ENCODE measurements around the gene MINDY4. TPM values are rescaled to one million over a fixed set of nuclear protein-coding genes. Genes with fewer than 3 reads are reported as not detected.

MINDY4 gene
- total and polyA plus RNA-seq, 2 donors = 1.5 to 1.7 TPM

DNA sequence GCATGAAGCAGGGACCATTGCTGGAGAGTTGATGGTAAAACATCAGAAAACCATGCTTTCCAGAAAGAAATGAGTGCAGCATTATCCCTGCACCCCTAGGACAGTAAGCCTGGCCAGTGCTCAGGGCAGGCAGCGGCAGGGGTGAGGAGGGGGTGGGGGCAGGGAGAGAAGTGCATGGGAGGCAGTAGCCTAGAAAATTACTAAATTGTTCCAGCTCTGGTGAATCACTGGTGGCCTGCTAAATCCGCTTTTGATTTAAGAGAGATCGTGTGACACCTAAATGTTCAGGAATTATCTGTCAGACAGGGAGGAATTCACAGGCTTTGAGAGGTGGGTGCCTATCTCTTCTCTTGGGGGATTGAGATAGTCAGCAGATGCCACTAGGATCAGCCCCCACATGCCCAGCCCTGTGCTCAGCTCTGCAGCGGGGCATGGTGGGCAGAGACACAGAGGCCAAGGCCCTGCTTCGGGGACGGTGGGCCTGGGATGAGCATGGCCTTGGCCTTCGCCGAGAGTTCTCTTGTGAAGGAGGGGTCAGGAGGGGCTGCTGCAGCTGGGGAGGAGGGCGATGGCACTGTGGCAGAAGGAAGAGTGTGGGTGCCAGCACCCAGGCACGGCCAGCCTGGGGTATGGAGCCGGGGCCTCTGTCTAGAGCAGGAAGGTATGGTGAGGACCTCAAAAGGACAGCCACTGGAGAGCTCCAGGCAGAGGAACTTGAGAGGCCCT, 135.5 kb downstream of the MINDY4 start:
- Histone ChIP-seq H3K27ac (ENCODE audit: low read depth in 1 of 2, low read length in 1 of 2) (no peak overlapping the region), H3K9me3 (ENCODE audit: control insufficient read depth in 2 of 2, insufficient read depth in 1 of 2, low read length in 1 of 2) (no peaks in the 10 kb centered on the region), H3K27me3 (ENCODE audit: control insufficient read depth in 2 of 2, insufficient read depth in 1 of 2, low read length in 1 of 2) (no peaks in the 10 kb centered on the region), H3K36me3 (ENCODE audit: control insufficient read depth in 2 of 2, insufficient read depth in 2 of 2, low read length in 1 of 2) (no peaks in the 10 kb centered on the region), H3K4me1 (ENCODE audit: control insufficient read depth in 2 of 2, insufficient read depth in 2 of 2, low read length in 2 of 2) (no peaks in the 10 kb centered on the region), H3K4me3 (ENCODE audit: low read length in 2 of 2) (no peak overlapping the region)
- no peak for DNase-seq (ENCODE audit: low read depth in 6 of 9, low spot score in 9 of 9)
- WGBS = 97% methylated on average over 11 of the region's 11 CpGs

GRCh38 chr7:30907527-30908267, 136.5 kb downstream of the MINDY4 start:
- H3K9me3 ChIP-seq (ENCODE audit: control insufficient read depth in 2 of 2, insufficient read depth in 1 of 2, low read length in 1 of 2) = no peaks in the 10 kb centered on the region
- no peak for DNase-seq (ENCODE audit: low read depth in 6 of 9, low spot score in 9 of 9)
- H3K27me3 ChIP-seq (ENCODE audit: control insufficient read depth in 2 of 2, insufficient read depth in 1 of 2, low read length in 1 of 2) = no peaks in the 10 kb centered on the region
- H3K27ac ChIP-seq (ENCODE audit: low read depth in 1 of 2, low read length in 1 of 2) = no peak overlapping the region
- no peaks in the 10 kb centered on the region for H3K4me1 ChIP-seq (ENCODE audit: control insufficient read depth in 2 of 2, insufficient read depth in 2 of 2, low read length in 2 of 2)
- H3K4me3 ChIP-seq (ENCODE audit: low read length in 2 of 2) = no peak overlapping the region
- no peaks in the 10 kb centered on the region for H3K36me3 ChIP-seq (ENCODE audit: control insufficient read depth in 2 of 2, insufficient read depth in 2 of 2, low read length in 1 of 2)
- WGBS = 92% methylated on average over 14 of the region's 14 CpGs

DNA sequence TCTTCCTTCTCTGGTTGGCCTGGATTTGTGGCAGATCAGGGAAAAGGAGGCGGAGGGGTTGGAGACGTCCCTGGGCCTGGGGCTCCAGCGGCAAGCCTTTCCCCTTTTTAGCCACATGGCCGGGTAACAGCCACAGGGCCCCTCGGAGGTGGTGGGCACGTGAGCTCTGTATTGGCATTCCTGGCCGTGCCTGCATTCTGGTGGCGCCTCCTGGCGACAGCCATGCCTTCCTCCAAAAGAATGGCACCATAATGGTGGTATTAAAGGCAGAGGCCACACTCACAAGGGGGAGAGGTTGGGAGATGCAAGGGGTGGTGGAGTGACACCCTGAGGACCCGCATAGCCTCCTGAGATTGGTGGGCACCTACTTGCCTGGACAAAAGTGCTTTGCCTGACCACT, 137.5 kb downstream of the MINDY4 start:
- H3K4me3 ChIP-seq (ENCODE audit: low read length in 2 of 2) = no peak overlapping the region
- no peaks in the 10 kb centered on the region for H3K27me3 ChIP-seq (ENCODE audit: control insufficient read depth in 2 of 2, insufficient read depth in 1 of 2, low read length in 1 of 2)
- no peaks in the 10 kb centered on the region for H3K36me3 ChIP-seq (ENCODE audit: control insufficient read depth in 2 of 2, insufficient read depth in 2 of 2, low read length in 1 of 2)
- no peak overlapping the region for H3K27ac ChIP-seq (ENCODE audit: low read depth in 1 of 2, low read length in 1 of 2)
- H3K4me1 ChIP-seq (ENCODE audit: control insufficient read depth in 2 of 2, insufficient read depth in 2 of 2, low read length in 2 of 2) = no peaks in the 10 kb centered on the region
- no peak for DNase-seq (ENCODE audit: low read depth in 6 of 9, low spot score in 9 of 9)
- H3K9me3 ChIP-seq (ENCODE audit: control insufficient read depth in 2 of 2, insufficient read depth in 1 of 2, low read length in 1 of 2) = no peaks in the 10 kb centered on the region
- WGBS = 95% methylated on average over 10 of the region's 10 CpGs

- no peak overlapping the region for H3K4me3 ChIP-seq (ENCODE audit: low read length in 2 of 2)
- 93% methylated on average over 6 of the region's 6 CpGs for WGBS
- no peaks in the 10 kb centered on the region for H3K9me3 ChIP-seq (ENCODE audit: control insufficient read depth in 2 of 2, insufficient read depth in 1 of 2, low read length in 1 of 2)
- no peak overlapping the region for H3K27ac ChIP-seq (ENCODE audit: low read depth in 1 of 2, low read length in 1 of 2)
- no peaks in the 10 kb centered on the region for H3K36me3 ChIP-seq (ENCODE audit: control insufficient read depth in 2 of 2, insufficient read depth in 2 of 2, low read length in 1 of 2)
- no peaks in the 10 kb centered on the region for H3K27me3 ChIP-seq (ENCODE audit: control insufficient read depth in 2 of 2, insufficient read depth in 1 of 2, low read length in 1 of 2)
- H3K4me1 ChIP-seq (ENCODE audit: control insufficient read depth in 2 of 2, insufficient read depth in 2 of 2, low read length in 2 of 2) = no peaks in the 10 kb centered on the region
- no peak for DNase-seq (ENCODE audit: low read depth in 6 of 9, low spot score in 9 of 9)
Observed at GRCh38 chr7:30909431-30909830, 138.2 kb downstream of the MINDY4 start.

DNA sequence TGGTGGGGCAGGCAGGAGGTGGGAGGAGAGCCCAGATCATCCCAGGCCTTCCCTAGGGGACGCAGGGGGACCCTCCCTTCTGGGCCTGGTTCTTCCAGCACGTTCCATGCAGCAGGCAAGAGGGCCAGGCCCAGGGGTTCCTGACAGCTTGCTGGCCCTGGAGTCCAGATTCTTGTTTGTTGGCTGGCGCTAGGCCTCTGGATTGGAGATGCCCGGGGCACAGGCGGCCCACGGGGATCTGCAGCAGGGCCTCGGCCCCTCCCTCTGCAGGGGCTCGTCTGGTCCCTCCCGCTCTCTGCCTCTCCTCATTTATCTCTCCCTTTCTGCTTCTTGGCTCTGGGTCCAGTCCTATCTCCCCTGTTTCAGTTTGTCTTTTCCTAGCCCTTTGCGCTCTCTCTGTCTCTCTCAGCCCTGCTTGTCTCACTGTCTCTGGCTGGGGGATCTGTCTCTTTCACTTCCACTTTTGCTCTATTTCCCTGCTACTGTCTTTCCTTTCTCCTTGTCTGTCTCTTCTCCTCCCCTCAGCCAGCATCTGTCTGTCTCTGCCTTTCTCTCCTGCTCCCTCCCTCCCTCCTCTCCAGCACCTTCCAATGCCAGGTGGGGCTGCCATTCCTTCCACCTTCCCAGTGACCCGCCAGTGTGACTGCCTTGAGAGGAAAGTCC, 139.3 kb downstream of the MINDY4 start:
- Histone ChIP-seq H3K27me3 (ENCODE audit: control insufficient read depth in 2 of 2, insufficient read depth in 1 of 2, low read length in 1 of 2) (no peaks in the 10 kb centered on the region), H3K4me1 (ENCODE audit: control insufficient read depth in 2 of 2, insufficient read depth in 2 of 2, low read length in 2 of 2) (no peaks in the 10 kb centered on the region), H3K4me3 (ENCODE audit: low read length in 2 of 2) (no peak overlapping the region), H3K27ac (ENCODE audit: low read depth in 1 of 2, low read length in 1 of 2) (no peak overlapping the region), H3K36me3 (ENCODE audit: control insufficient read depth in 2 of 2, insufficient read depth in 2 of 2, low read length in 1 of 2) (no peaks in the 10 kb centered on the region), H3K9me3 (ENCODE audit: control insufficient read depth in 2 of 2, insufficient read depth in 1 of 2, low read length in 1 of 2) (no peaks in the 10 kb centered on the region)
- WGBS = 95% methylated on average over 11 of the region's 11 CpGs
- no peak for DNase-seq (ENCODE audit: low read depth in 6 of 9, low spot score in 9 of 9)

DNA sequence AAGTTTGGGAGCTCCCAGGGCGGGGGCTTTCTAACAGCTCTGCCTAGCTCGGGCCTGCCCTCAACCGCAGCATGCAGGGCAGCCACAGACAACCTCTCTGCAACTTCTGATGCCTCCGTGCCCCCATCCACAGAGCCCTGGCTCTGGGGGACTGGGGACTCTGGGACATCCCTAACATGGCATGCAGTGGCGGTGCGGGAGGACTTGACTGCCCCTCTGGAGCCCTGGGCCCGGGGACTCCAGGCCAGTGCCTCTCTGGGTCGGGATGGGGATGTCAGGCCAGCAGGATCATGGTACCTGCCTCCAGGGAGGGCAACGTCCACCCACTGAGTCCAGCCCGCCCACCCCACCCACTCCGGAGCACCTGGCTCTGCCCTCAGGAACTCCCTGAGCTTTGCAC, 139.9 kb downstream of the MINDY4 start:
- Histone ChIP-seq H3K4me1 (ENCODE audit: control insufficient read depth in 2 of 2, insufficient read depth in 2 of 2, low read length in 2 of 2) (no peaks in the 10 kb centered on the region), H3K27ac (ENCODE audit: low read depth in 1 of 2, low read length in 1 of 2) (no peak overlapping the region)

DNA sequence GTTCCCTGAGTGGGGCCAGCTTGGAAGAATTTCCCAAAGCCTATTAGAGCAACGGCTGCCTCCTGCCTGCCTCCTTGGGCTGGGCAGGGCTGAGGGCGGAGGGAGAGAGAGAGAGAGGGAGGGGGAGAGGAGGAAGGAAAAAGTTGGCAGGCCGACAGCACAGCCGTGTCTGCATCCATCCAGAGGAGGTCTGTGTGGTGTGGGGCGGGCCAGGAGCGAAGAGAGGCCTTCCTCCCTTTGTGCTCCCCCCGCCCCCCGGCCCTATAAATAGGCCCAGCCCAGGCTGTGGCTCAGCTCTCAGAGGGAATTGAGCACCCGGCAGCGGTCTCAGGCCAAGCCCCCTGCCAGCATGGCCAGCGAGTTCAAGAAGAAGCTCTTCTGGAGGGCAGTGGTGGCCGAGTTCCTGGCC, 140.3 kb downstream of the MINDY4 start, which contains the start of gene AQP1:
TSS of gene AQP1 (plus strand) at position 293 of the 409 bp plus-strand sequence. CDS start at position 350, 57 bp downstream.
- WGBS = 17% methylated on average over 12 of the region's 12 CpGs
- H3K4me3 ChIP-seq (ENCODE audit: low read length in 2 of 2) = no peak within 1 kb of the TSS
- no peak for DNase-seq (ENCODE audit: low read depth in 6 of 9, low spot score in 9 of 9)
- no peaks in the 10 kb centered on the region for H3K4me1 ChIP-seq (ENCODE audit: control insufficient read depth in 2 of 2, insufficient read depth in 2 of 2, low read length in 2 of 2)
- no peaks in the 10 kb centered on the region for H3K36me3 ChIP-seq (ENCODE audit: control insufficient read depth in 2 of 2, insufficient read depth in 2 of 2, low read length in 1 of 2)
- no peaks in the 10 kb centered on the region for H3K9me3 ChIP-seq (ENCODE audit: control insufficient read depth in 2 of 2, insufficient read depth in 1 of 2, low read length in 1 of 2)
- H3K27ac ChIP-seq (ENCODE audit: low read depth in 1 of 2, low read length in 1 of 2) = no peak within 1 kb of the TSS
- no peaks in the 10 kb centered on the region for H3K27me3 ChIP-seq (ENCODE audit: control insufficient read depth in 2 of 2, insufficient read depth in 1 of 2, low read length in 1 of 2)

More for the DNA sequence above, 139.9 kb downstream of the MINDY4 start:
- WGBS = 93% methylated on average over 11 of the region's 11 CpGs
- no peaks in the 10 kb centered on the region for H3K27me3 ChIP-seq (ENCODE audit: control insufficient read depth in 2 of 2, insufficient read depth in 1 of 2, low read length in 1 of 2)
- H3K36me3 ChIP-seq (ENCODE audit: control insufficient read depth in 2 of 2, insufficient read depth in 2 of 2, low read length in 1 of 2) = no peaks in the 10 kb centered on the region
- no peak for DNase-seq (ENCODE audit: low read depth in 6 of 9, low spot score in 9 of 9)
- H3K9me3 ChIP-seq (ENCODE audit: control insufficient read depth in 2 of 2, insufficient read depth in 1 of 2, low read length in 1 of 2) = no peaks in the 10 kb centered on the region
- no peak overlapping the region for H3K4me3 ChIP-seq (ENCODE audit: low read length in 2 of 2)

DNA sequence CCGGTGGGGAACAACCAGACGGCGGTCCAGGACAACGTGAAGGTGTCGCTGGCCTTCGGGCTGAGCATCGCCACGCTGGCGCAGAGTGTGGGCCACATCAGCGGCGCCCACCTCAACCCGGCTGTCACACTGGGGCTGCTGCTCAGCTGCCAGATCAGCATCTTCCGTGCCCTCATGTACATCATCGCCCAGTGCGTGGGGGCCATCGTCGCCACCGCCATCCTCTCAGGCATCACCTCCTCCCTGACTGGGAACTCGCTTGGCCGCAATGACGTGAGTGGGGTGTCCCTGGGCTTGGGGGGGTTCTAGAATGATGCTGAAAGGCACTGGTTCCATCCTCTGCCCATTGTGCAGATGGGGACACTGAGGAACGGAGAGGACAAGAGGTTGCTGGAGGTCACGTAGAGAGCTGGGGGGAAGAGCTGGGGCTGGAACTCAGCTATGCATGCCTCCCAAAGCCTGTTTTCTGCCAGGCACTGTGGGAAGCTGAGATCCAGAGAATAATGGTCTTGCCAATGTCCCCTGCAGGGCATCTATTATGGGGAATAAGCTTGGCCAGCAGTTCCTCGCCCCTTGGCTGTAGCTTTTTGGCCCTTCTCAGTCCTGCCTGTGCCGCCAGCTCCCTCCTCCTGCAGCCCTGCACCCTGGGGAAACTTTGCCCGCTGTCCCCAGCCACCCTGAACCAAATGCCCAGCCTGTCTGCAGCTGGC, 141.0 kb downstream of the MINDY4 start:
- no peaks in the 10 kb centered on the region for H3K9me3 ChIP-seq (ENCODE audit: control insufficient read depth in 2 of 2, insufficient read depth in 1 of 2, low read length in 1 of 2)
- WGBS = 94% methylated on average over 26 of the region's 26 CpGs
- no peak overlapping the region for H3K27ac ChIP-seq (ENCODE audit: low read depth in 1 of 2, low read length in 1 of 2)
- no peak for DNase-seq (ENCODE audit: low read depth in 6 of 9, low spot score in 9 of 9)
- no peaks in the 10 kb centered on the region for H3K27me3 ChIP-seq (ENCODE audit: control insufficient read depth in 2 of 2, insufficient read depth in 1 of 2, low read length in 1 of 2)
- H3K36me3 ChIP-seq (ENCODE audit: control insufficient read depth in 2 of 2, insufficient read depth in 2 of 2, low read length in 1 of 2) = no peaks in the 10 kb centered on the region
- H3K4me1 ChIP-seq (ENCODE audit: control insufficient read depth in 2 of 2, insufficient read depth in 2 of 2, low read length in 2 of 2) = no peaks in the 10 kb centered on the region
- H3K4me3 ChIP-seq (ENCODE audit: low read length in 2 of 2) = no peak overlapping the region

DNA sequence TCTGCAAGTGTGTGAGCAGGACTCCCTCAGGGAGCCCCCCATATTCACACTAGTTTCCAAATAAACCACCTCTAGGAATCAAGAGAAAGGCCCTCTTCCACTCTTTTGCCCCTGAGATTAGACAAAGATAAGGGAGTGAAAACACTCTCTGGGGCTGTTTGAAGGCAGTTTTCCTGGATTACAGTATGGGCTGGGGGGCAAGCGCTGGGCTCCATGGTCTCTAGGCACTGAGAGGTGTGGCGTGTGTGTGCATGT, 141.4 kb downstream of the MINDY4 start:
- no peaks in the 10 kb centered on the region for H3K27me3 ChIP-seq (ENCODE audit: control insufficient read depth in 2 of 2, insufficient read depth in 1 of 2, low read length in 1 of 2)
- no peaks in the 10 kb centered on the region for H3K4me1 ChIP-seq (ENCODE audit: control insufficient read depth in 2 of 2, insufficient read depth in 2 of 2, low read length in 2 of 2)
- H3K4me3 ChIP-seq (ENCODE audit: low read length in 2 of 2) = no peak overlapping the region
- H3K36me3 ChIP-seq (ENCODE audit: control insufficient read depth in 2 of 2, insufficient read depth in 2 of 2, low read length in 1 of 2) = no peaks in the 10 kb centered on the region
- WGBS = 100% methylated on average over 2 of the region's 2 CpGs
- no peak for DNase-seq (ENCODE audit: low read depth in 6 of 9, low spot score in 9 of 9)
- no peaks in the 10 kb centered on the region for H3K9me3 ChIP-seq (ENCODE audit: control insufficient read depth in 2 of 2, insufficient read depth in 1 of 2, low read length in 1 of 2)
- no peak overlapping the region for H3K27ac ChIP-seq (ENCODE audit: low read depth in 1 of 2, low read length in 1 of 2)
